Fibroblast of peridontal ligament (primary cell): ENCODE measurements around the gene ABHD17A.
"Not testable (repeated sequence)": the region's sequence is repeated elsewhere in the genome, so short reads cannot be mapped to it uniquely, and the experiment has no call there.

Experiments used
- DNase-seq: peaks from one replicate; pipeline ENCODE4 v3.0.0-alpha.2; 2010; ENCODE audit errors: extremely low read depth

Gene ABHD17A

DNA sequence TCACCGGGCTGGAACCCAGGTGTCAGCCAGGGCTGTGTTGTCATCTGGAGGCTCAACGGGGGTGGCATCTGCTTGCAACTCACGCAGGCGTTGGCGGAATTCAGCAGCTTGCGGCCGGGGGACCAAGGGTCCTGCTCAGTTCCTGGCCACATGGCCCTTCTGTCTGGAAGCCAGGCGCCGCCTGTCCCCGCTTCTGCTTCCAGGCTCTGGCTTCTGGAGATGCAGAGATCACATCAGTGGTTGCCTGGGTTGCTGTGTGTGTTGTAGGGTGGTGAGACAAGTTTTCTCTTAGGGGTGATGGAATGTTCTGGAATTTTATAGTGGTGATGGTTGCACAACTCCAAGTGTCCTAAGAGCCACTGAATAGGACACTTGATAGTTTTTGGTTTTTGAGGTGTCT lies 24.9 kb upstream of the ABHD17A start:
- peak; percentile 37 for DNase-seq

DNA sequence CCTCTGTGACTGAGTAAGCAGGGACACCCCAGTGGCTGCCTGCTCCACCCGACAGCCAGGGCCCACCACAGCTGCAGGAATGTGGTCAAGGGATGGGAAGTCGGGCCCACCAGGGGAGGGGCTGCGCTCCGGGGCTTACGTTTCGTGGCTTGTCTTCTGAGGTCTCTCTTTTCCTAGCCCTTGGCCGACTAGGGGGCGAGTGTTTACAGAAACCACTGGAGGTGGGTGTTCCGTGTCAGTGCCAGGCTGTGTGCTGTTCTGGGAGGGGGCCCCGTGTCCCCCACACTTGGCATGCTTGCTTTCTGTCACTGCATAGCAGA lies 24.4 kb upstream of the ABHD17A start:
- DNase-seq: no peak

DNA sequence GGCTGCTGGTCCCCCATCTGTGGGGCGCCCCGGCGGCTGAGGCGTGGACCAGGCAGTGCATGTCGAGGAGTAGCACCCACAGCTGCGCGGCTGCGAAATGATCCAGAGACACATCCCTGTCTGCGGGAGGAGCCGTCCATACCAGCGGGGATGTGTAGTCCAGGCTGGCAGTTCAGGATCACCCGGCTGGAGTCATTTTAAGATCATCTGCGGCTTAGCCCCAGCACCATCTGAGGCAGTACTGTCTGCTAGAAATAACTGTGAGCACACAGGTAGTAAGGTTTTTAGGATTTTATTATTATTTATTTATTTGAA lies 23.0 kb upstream of the ABHD17A start:
- no peak for DNase-seq

DNA sequence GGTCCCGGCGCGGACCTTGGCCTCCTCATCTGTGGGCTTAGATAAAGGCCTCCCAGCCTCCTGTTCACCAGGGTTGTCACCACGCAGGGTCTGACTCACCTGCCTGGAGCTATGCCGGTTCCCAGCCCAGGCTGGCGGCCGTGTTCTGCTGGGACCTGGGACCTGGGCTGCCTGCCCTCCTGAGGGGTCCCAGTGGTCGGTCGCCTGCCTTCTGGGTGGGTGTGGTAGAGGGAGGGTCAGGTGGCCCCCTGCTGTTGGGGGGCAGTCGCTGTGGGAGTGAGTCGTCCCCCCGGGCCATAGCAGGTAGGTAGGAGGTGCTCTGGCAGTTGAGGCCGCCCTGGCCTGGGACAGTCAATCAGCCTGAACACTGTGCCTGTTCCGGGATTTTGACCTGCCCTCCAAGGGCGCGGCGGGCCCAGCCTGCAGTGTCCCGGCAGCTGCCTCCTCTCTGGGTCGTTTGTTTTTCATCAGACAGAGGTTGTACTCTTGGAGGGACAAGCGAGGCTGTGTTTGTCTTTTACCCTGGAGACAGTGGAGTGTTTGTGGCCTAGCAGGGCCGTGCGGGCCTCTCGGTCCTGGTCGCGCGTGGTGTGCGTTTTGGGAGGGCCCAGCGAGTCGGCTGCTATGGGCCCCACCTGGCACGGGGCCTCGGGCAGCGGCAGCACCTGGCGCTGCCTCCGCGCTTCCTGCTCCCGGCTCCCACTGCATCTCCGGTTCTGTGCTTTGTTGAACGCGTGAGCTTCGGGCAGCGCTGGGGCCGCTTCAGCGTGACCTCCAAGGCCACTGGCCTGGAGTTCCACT lies 22.5 kb upstream of the ABHD17A start:
- DNase-seq: no peak

DNA sequence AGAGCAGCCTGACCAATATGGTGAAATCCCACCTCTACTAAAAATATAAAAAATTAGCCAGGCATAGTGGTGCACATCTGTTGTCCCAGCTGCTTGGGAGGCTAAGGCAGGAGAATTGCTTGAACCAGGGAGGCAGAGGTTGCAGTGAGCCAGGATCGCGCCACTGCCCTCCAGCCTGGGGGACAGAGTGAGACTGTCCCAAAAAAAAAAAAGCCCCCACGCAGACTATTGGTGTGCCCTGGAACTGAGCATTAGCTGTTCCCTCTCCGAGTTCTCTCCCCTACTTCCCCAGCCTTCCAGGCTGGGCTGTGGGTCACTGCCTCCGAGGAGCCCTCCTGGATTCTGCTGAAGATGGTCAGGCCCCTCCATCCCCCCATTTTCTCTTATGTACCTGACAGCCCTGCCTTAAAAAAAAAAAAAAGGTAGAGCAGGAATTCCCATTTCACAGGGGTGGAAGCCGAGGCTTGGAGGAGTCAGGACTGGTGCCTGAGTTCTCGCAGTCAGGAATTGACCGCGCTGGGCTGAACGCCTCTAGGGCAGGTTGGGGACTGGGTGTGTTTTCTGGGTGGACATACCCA lies 21.8 kb upstream of the ABHD17A start:
- DNase-seq: no peak

DNA sequence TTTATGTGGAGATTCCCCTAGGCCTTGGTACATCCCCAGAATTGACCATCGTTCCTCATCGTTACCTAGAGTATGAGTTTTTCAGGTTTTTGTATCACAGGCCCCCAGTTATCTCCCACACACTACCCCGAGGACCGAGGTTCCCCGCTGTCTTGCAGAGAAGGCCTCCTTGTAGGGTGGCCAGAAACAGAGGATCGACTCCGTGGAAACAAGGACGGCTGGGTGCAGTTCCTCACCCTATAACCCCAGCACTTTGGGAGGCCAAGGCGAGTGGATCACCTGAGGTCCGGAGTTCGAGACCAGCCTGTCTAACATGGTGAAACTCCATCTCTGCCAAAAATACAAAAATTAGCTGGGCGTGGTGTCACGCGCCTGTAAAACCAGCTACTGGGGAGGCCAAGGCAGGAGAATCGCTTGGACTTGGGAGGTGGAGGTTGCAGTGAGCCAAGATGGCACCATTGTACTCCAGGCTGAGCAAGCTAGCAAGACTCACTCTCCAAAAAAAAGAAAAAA lies 20.6 kb upstream of the ABHD17A start:
- DNase-seq: no peak

DNA sequence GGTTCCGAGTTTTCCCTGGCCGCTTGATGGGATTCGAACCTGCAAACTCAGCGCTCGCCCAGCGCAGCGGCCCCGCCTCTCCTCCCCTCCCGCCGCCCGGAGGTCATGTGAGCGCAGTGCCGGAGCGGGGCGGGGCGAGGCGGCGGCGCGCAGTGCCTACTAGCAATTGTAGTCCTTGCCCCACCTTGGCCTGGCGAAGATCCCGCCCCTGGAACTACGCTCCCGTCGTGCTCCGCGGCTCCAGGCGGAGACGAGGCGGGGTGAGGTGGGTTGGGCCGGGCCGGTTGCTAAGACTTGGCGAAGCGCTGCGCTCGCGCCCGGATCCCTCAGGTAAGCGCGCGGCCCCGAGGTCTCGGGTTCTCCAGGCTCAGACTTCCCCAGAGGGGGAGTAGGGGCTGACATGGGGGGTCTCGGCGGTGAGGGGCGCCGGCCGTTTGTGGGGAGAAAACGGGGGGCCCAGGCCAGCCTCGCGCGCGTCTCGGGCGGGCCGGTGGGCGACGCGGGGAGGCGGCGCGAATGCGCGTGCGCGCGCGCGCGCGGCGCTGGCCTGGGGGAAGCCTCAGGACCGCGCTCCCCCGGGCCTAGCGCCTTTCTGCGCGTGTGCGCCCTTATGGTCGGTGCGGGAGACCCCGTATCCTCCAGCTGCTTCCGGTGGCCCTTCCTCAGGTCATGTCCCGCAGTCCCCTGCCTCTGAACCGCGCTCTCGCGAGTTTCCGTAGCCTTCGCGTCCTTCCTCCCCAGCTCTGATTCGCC lies 20.0 kb upstream of the ABHD17A start, which contains the start of the genes ADAT3 and SCAMP4:
TSS of gene ADAT3 (plus strand) at position 290 of the 753 bp plus-strand sequence. CDS start 6,649 bp downstream, outside the sequence.
TSS of gene SCAMP4 (plus strand) at position 290 of the 753 bp plus-strand sequence. CDS start 9,621 bp downstream, outside the sequence.
- DNase-seq: peak; percentile 97

DNA sequence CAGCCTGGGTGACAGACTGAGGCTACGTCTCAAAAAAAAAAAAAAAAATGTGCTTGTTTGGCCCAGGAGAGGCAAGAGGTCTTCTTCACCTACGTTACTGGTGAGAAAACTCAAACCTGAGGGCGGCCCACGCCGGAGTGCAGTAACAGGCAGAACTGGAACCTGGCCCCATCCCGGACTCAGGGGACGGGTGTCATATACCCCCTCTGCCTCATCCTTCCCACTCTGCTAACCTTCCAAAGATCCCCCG lies 19.5 kb upstream of the ABHD17A start:
- DNase-seq: no peak

DNA sequence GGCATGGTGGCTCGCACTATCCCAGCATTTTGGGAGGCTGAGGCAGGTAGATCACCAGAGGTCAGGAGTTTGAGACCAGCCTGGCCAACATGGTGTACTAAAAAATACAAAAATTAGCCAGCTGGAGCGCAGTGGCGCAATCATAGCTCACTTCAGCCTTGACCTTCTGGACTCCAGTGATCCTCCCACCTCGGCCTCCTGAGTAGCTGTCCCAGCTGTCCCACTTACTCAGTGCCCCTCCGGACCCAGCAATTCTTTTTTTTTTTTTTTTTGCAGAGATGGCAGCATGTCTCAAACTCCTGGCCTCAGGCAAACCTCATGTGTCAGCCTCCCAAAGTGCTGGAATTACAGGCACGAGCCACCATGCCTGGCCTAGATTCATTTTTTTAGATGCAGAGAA lies 17.6 kb upstream of the ABHD17A start:
- no peak for DNase-seq

DNA sequence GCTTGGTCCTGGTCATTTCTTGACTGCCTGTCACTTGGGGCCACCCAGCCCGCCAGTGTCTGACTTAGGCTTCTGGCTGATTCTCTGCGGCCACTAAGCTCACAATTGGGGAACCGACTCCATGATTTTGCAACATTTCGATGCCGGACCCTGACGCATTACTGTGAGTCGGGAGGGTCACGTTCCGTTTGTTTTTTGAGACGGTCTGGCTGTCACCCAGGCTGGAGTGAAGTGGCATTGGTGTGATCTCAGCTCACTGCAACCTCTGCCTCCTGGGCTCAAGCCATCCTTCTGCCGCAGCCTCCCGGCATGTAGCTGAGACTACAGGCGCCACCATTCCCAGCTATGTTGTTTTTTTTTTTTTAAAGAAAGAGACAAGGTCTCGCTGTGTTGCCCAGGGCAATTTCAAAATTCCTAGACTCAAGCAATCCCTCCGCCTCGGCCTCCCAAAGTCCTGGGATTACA lies 16.7 kb upstream of the ABHD17A start:
- no peak for DNase-seq

DNA sequence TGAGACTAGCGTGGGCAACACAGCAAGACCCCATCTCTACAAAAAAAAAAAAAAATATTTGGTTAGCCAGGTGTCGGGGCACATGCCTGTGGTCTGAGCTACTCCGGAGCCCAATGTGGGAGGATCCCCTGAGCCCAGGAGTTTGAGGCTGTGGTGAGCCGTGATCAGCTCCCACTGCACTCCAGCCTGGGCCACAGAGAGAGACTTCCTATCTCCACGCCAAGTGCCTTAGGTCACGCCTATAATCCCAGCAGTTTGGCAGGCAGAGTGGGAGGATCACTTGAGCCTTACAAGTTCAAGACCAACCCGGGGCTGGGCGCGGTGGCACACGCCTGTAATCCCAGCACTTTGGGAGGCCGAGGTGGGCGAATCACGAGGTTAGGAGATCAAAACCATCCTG lies 11.2 kb upstream of the ABHD17A start:
- DNase-seq: no peak

DNA sequence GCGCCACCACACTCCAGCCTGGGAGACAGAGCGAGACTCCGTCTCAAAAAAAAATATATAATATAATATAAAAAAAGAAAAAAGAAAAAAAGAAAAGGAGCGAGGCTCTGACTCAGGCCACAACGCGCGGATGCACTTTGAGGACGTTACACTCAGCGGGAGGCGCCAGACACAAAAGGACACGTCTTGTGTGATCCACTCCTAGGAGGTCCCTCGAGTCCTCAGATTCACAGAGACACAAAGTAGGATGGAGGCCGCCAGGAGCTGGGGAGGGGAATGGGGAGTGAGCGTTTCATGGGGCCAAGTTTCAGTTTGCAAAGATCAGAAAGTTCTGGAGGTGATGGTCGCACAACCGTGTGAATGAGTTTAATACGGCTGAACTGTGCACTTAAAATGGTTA lies 8.5 kb upstream of the ABHD17A start:
- no peak for DNase-seq

DNA sequence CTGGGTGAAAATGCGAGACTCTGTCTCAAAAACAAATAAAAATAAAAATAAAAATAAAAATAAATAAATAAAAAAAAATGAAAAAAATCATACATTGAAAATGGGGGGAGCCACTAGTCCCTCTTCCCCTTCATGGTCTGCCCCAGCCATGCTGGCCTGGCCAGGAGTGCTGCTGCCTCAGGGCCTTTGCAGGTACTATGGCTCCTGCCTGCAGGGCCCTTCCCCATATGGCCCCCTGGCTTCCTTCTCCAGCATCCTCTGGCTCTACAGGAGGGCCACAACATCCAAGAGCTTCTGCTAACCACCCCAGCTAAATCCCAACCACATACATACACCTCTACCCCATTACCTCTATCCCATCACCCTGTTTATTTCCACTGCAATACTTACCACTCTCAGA lies 4.6 kb upstream of the ABHD17A start:
- no peak for DNase-seq

DNA sequence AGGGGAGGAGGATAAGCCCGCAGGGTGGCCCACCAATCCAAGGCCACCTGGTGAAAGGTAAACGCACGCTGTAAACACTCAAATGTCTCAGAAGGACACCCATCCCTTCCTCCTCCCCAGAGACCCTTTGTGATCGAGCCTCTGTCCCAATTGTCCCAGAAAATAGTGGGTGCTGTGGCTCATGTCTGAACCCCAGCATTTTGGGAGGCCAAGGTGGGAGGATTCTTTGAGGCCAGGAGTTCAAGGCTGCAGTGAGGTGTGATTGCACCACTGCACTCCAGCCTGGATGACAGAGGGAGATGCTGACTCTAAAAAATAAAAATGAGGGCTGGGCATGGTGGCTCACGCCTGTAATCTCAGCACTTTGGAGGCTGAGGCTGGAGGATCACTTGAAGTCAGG lies 3.1 kb upstream of the ABHD17A start:
- no peak for DNase-seq

DNA sequence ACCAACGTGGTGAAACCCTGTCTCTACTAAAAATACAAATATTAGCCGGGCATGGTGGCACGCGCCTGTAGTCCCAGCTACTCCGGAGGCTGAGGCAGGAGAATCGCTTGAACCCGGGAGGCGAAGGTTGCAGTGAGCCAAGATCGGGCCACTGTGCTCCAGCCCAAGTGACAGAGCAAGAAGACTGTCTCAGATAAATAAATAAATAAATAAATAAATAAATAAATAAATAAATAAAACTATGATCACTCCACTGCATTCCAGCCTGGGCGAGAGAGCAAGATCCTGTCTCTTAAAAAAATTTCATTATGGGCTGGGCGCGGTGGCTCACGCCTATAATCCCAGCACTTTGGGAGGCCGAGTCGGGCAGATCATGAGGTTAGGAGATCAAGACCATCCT lies 1.1 kb upstream of the ABHD17A start:
- not testable (repeated sequence) for DNase-seq

DNA sequence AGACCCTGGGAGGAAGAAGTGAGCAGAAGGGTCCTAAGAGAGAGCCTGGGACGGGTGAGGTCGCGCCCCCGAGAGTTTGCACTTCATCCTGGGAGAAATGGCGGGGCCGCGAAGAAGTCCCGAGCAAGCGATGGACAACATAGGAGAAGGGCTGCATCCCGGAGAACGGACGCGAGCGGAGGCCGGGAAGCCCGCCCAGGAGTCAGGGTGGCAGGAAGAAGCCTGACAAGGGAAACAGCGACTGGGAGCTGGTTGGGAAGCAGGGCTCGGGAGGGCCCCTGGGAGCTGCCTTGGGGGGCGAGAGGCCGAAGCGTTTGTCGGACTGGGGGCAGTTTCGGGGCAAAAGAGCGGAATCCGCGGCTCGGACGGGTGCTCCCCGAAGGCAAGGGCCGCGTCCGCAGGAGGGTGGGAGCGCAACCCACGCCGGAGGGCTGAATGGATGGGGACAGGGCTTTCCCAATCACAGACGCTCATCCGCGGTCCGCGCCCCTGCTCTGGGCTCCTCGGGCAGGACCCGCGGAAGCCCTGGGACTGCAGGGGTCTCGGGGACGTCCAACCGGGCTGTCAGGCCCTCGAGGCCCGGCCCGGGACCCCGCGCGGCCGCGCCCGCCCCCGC lies 469 bp downstream of the ABHD17A start:
- DNase-seq: no peak

DNA sequence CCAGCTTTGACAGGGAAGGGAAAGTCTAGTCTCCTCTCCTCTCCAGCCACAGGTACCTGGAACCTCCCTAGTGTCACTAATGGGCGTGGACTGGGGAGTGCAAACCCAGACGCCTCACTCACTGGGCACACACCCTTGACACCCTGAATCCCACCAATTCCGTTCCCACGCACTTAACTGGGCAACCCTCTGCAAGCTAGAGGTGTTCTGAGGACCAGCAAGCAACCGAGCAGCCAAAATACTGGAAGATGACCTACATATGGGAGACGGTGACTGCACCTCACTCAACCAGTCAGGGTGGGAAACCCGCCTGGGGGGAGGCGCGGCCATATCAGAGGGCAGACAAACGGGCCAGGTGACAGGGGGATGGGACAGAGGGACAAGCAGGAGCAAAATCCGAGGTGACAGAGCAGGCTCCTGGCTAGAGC lies 991 bp downstream of the ABHD17A start:
- DNase-seq: no peak

DNA sequence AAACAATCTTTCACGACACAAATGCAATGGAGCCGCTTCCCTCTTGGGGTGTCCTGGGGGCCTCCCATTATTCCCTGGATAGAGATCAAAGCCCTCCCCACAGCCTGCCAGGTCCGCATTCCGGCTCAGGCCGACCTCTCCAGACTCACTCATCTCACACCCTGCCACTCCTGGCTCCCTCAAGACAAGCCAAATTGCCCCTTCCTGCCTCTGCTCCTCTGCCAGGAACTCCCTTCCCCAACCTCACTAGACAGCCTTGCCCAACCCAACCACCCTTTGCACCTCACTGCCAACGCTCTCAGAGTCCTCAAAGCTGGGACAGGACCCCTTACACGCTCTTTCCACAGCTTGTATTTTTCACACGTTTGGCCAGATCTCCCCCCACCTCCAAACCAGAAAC lies 1.5 kb downstream of the ABHD17A start:
- DNase-seq: no peak

DNA sequence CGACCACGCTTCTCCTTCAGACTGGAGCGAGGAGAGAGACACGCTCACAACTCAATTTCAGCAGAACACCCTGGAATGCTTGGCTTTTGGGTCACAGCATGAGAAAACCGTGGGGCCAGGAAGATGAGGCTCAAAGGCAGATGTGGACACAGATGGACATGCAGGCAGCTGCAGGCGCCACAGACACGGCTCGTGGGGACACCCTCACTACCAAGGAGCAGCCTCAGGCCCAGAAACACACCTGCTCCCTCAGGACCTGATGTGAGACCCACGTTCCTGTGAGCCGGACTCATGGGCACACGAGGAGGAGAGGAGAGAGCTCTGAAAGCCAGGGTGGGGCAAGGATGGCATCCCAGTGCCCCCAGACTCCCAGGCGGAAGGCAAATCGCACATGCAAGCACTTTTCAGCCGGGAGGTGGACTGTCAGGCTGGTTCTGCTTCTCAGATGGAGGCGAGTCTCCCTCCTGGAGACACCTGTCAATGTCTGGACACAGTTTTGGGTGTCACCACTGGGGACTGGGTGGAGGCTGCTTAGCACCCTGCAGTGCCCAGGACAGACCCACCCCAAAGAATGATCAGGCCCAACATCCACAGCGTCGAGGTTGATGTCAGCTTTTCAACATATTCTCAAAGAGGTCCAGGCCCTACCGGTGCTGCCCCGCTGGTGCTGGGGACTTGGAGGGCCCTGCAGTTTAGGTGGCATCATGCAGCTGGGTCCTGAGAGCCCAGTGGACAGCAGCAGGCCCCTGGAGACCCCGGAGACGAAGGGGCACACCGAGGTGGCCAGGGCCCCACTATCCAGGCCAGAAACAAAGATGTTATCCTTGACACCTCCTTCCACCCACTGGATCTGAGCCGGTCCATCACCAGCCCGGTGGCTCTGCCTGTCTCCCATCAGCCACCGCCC lies 2.3 kb downstream of the ABHD17A start:
- no peak for DNase-seq

DNA sequence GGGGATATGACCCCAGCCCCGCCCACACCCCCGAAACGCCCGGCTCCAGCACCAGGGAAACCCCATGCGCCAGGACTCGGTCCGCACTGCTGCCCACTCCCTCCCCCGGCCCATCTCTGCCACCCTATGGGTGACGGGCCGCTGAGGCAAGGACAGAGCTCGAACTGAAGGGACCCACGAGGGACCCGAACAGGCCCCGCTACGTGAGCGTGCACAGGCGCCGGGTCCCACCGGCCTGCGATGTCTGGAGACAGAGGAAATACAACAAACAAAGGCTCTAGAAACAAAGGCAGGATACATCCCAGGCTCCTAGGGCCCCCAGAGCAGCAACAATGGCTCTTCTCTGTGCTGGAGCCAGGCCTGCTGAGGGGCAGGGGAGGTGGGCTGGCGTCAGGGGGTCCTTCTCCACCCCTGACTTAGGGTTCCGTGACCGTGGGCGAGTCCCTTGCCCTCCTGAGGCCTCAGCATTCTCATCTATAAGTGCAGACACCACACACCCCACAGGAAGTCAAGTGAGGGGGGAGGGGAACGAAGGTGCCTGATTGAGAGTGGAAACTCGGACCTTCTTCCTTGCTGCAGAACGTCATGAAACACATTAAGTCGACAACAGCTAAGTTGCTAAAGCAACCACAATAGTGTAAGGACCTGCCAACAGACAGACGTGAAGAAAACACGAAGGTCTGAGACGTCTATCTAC lies 3.1 kb downstream of the ABHD17A start:
- no peak for DNase-seq
